GM15510 (cell line): ENCODE results near the gene WDR5B.

Experiments used
- POLR2A ChIP-seq: IDR thresholded peaks from 3 replicates; pipeline ENCODE4 v1.6.1; 2011; ENCODE audit warnings: borderline replicate concordance; ENCODE audit not compliant: insufficient read length; ENCODE audit errors: extremely low read depth

Gene WDR5B

GRCh38 chr3:122415762-122416654 lies at the start of gene WDR5B:
Gene WDR5B, minus strand, starts transcription at chr3:122416062. Its CDS starts 534 bp downstream, at chr3:122415528.
- peak; percentile 79 for TF ChIP-seq POLR2A

GRCh38 chr3:122464659-122465058 lies 48.8 kb upstream of the WDR5B start:
- no peak for TF ChIP-seq POLR2A

GRCh38 chr3:122462406-122462805 lies 46.5 kb upstream of the WDR5B start:
- TF ChIP-seq POLR2A, result no peak

GRCh38 chr3:122461806-122462205 lies 45.9 kb upstream of the WDR5B start:
- TF ChIP-seq POLR2A, result no peak

DNA sequence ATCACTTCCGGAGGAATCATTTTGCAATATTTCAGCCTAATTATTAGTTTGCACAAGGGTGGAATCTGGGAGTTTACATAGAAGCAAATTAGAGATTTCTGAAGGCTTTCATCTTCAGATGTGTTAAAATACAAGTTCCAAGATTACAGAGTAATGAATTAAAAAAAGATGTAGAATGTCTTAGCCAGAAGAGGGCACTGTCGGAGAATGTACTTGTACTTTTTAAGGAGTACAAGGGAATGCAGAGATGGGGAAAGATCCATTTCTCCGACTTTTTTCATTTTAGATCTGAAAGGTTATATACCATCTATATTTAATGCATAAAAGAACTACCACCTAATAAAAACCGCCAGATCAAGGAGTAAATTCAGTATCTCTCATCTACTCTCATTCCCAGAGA lies 43.1 kb upstream of the WDR5B start:
- no peak for TF ChIP-seq POLR2A

GRCh38 chr3:122457706-122458105 lies 41.8 kb upstream of the WDR5B start:
- TF ChIP-seq POLR2A, result no peak

DNA sequence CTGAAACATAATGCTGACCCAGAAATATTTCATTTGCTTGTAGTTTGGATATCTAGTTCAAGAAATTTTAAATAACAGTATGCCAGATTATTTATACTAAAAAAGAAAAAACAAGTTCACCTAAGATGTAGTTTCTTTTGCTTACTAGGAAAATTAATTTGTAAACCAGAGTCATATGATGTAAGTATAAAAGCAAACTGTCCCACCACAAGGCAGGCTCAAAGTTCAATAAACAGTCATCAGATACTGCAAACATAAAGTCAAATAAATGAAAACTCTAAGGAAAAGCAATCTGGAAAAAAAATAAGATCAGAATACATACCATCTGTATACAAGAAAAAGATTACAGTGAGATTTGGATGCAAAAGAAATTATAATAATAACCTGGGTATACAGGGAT lies 40.2 kb upstream of the WDR5B start:
- TF ChIP-seq POLR2A, result no peak

- TF ChIP-seq POLR2A, result no peak
These were observed 35.5 kb upstream of the WDR5B start for GRCh38 chr3:122451371-122451770.

DNA sequence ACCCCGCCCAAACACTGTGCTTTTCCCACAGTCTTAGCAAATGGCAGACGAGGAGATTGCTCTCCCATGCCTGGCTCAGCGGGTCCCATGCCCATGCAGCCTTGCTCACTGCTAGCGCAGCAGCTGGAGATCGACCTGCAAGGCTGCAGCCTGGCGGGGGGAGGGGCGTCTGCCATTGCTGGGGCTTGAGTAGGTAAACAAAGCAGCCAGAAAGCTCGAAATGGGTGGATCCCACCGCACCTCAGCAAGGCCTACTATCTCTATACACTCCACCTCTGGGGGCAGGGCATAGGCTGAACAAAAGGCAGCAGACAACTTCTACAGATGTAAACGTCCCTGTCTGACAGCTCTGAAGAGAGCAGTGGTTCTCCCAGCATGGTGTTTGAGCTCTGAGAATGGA lies 27.2 kb upstream of the WDR5B start:
- no peak for TF ChIP-seq POLR2A

GRCh38 chr3:122435950-122436349 lies 20.1 kb upstream of the WDR5B start:
- TF ChIP-seq POLR2A, result no peak

DNA sequence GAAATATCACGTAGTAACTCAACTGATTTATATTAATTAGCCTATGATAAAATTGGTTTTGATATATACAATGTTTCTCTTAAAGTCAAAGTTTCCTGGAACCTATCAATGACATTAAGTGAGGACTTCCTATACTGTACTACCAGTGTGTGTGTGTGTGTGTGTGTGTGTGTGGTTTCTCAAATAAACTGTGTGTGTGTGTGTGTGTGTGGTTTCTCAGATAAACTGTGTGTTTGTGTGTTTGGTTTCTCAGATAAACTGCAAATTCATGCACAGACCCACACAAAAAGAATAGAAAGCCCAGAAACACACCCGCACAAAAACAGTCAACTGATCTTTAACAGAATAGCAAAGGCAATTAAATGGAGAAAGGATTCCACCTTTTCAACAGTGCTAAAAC lies 14.5 kb upstream of the WDR5B start:
- TF ChIP-seq POLR2A, result no peak

GRCh38 chr3:122427857-122428471 lies 12.1 kb upstream of the WDR5B start:
- TF ChIP-seq POLR2A, result no peak

DNA sequence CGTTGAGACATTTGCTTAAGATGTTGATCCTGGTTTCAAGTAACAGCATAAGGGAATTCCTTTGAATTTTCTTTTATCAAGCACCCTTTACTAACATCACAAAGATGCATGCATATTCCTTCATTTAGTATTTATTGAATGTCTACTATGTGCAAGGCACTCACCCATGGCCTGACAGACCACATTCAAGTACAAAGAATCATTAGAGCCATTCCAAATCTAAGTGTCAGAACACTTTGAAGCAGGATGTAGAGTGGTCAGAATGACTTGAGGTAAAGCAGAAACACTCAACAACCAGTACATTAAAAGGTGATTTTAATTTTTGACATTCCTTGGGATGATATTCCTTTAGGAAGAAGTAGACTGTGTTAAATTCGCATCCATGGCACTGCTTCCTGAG lies 6.0 kb upstream of the WDR5B start:
- TF ChIP-seq POLR2A, result no peak

GRCh38 chr3:122421101-122421500 lies 5.2 kb upstream of the WDR5B start:
- no peak for TF ChIP-seq POLR2A

- no peak for TF ChIP-seq POLR2A
These were observed 1.1 kb upstream of the WDR5B start for GRCh38 chr3:122416966-122417365.
